ACC112 (cell line): ENCODE results near the gene FOXL3.
"Not testable (repeated sequence)": the region's sequence is repeated elsewhere in the genome, so short reads cannot be mapped to it uniquely, and the experiment has no call there.

Experiments
- H2AFZ ChIP-seq: fragments of 200-600 bp; sonication (generic); one replicate; pipeline ENCODE4 v1.6.0; 2017; ENCODE audit warnings: antibody characterized with exemption, low read length; ENCODE audit not compliant: unreplicated experiment
- H3K27ac ChIP-seq: fragments of 200-600 bp; sonication (generic); 2 replicates; pipeline ENCODE4 v1.5.1; 2014; ENCODE audit warnings: low read depth, mild to moderate bottlenecking, antibody characterized with exemption, low read length, moderate library complexity
- H3K27me3 ChIP-seq: fragments of 200-600 bp; sonication (generic); 2 replicates; pipeline ENCODE4 v1.6.1; 2014; ENCODE audit warnings: mild to moderate bottlenecking, antibody characterized with exemption, low read length, moderate library complexity, mixed read lengths; ENCODE audit not compliant: insufficient read depth
- H3K36me3 ChIP-seq: fragments of 200-600 bp; sonication (generic); 2 replicates; pipeline ENCODE4 v1.6.1; 2016; ENCODE audit warnings: mild to moderate bottlenecking, antibody characterized with exemption, low read length, moderate library complexity, mixed read lengths; ENCODE audit not compliant: insufficient read depth
- H3K4me1 ChIP-seq: fragments of 200-600 bp; sonication (generic); one replicate; pipeline ENCODE4 v1.6.1; 2016; ENCODE audit warnings: low read length, mixed read lengths; ENCODE audit not compliant: insufficient read depth, unreplicated experiment, control insufficient read depth
- H3K4me3 ChIP-seq: fragments of 200-600 bp; sonication (generic); 2 replicates; pipeline ENCODE4 v1.5.1; 2014; ENCODE audit warnings: mild to moderate bottlenecking, low read depth, low read length
- H3K79me2 ChIP-seq: fragments of 200-600 bp; sonication (generic); one replicate; pipeline ENCODE4 v1.6.0; 2016; ENCODE audit warnings: low read length; ENCODE audit not compliant: control insufficient read depth, unreplicated experiment, insufficient read depth

The FOXL3 gene

GRCh38 chr7:289756-290553 lies at the start of gene FOXL3:
Gene FOXL3 (plus strand): TSS chr7:290170. CDS start chr7:290170, 0 bp downstream.
- peaks cover 93% of the 10 kb centered on the region for H3K27me3 ChIP-seq
- no peak within 1 kb of the TSS for H3K4me3 ChIP-seq
- no peaks in the 10 kb centered on the region for H3K36me3 ChIP-seq
- no peak within 1 kb of the TSS for H2AFZ ChIP-seq
- no peaks in the 10 kb centered on the region for H3K4me1 ChIP-seq
- no peaks in the 10 kb centered on the region for H3K79me2 ChIP-seq
- H3K27ac ChIP-seq: no peak within 1 kb of the TSS

- no peak overlapping the region for H3K27ac ChIP-seq
- H3K79me2 ChIP-seq: peaks cover 17% of the 10 kb centered on the region
- H2AFZ ChIP-seq: no peak overlapping the region
- no peak overlapping the region for H3K4me3 ChIP-seq
- no peaks in the 10 kb centered on the region for H3K27me3 ChIP-seq
- peaks cover 12% of the 10 kb centered on the region; the same call in 1 of the 2 replicates for H3K36me3 ChIP-seq
- H3K4me1 ChIP-seq: no peaks in the 10 kb centered on the region
Measured at GRCh38 chr7:240887-241421, 49.0 kb upstream of the FOXL3 start.

DNA sequence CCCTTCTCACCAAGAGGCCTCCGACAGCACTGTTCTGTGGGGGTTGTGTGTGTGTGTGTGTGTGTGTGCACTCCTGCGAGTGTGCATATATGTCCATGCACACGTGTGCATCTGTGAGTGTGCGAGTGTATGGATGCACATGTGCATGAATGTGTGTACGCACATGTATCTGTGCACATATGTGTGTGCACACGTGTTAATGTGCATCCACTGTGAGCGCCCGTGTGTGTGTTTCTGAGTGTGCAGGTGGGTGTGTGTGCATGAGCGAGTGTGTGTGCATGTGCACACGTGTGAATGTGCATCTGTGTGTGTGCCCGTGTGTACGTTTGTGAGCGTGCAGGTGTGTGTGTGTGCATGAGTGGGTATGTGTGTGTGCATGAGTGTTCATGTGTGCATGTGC lies 48.5 kb upstream of the FOXL3 start:
- no peaks in the 10 kb centered on the region for H3K4me1 ChIP-seq
- H3K4me3 ChIP-seq: no peak overlapping the region
- H3K27me3 ChIP-seq: no peaks in the 10 kb centered on the region
- H2AFZ ChIP-seq: no peak overlapping the region
- H3K79me2 ChIP-seq: peaks cover 17% of the 10 kb centered on the region
- no peak overlapping the region for H3K27ac ChIP-seq
- H3K36me3 ChIP-seq: peaks cover 7% of the 10 kb centered on the region; the same call in 1 of the 2 replicates

DNA sequence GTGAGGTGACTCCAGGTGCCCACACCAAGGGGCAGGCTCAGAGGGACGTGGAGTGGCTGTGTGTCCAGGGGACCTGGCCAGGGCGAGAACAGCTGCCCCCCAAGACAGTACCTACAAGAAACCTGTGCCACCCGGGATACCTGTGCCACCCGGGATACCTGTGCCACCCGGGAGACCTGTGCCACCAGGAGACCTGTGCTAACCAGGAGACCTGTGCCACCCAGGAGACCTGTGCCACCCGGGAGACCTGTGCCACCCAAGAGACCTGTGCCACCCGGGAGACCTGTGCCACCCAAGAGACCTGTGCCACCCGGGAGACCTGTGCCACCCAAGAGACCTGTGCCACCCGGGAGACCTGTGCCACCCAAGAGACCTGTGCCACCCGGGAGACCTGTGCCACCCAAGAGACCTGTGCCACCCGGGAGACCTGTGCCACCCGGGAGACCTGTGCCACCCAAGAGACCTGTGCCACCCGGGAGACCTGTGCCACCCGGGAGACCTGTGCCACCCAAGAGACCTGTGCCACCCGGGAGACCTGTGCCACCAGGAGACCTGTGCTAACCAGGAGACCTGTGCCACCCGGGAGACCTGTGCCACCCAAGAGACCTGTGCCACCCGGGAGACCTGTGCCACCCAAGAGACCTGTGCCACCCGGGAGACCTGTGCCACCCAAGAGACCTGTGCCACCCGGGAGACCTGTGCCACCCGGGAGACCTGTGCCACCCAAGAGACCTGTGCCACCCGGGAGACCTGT lies 47.0 kb upstream of the FOXL3 start:
- H3K4me1 ChIP-seq, H3K36me3 ChIP-seq, H3K4me3 ChIP-seq, H3K27ac ChIP-seq, H3K27me3 ChIP-seq, H2AFZ ChIP-seq, H3K79me2 ChIP-seq: not testable (repeated sequence)

- not testable (repeated sequence) for H2AFZ ChIP-seq, H3K4me3 ChIP-seq, H3K27me3 ChIP-seq, H3K79me2 ChIP-seq, H3K36me3 ChIP-seq, H3K27ac ChIP-seq, H3K4me1 ChIP-seq
Measured at GRCh38 chr7:243580-243978, 46.4 kb upstream of the FOXL3 start.

GRCh38 chr7:244974-245373 lies 45.0 kb upstream of the FOXL3 start:
- no peak overlapping the region for H3K4me3 ChIP-seq
- peaks cover 8% of the 10 kb centered on the region for H3K79me2 ChIP-seq
- H2AFZ ChIP-seq: no peak overlapping the region
- H3K27me3 ChIP-seq: no peaks in the 10 kb centered on the region
- no peak overlapping the region for H3K27ac ChIP-seq
- no peaks in the 10 kb centered on the region for H3K4me1 ChIP-seq
- peaks cover 19% of the 10 kb centered on the region for H3K36me3 ChIP-seq

DNA sequence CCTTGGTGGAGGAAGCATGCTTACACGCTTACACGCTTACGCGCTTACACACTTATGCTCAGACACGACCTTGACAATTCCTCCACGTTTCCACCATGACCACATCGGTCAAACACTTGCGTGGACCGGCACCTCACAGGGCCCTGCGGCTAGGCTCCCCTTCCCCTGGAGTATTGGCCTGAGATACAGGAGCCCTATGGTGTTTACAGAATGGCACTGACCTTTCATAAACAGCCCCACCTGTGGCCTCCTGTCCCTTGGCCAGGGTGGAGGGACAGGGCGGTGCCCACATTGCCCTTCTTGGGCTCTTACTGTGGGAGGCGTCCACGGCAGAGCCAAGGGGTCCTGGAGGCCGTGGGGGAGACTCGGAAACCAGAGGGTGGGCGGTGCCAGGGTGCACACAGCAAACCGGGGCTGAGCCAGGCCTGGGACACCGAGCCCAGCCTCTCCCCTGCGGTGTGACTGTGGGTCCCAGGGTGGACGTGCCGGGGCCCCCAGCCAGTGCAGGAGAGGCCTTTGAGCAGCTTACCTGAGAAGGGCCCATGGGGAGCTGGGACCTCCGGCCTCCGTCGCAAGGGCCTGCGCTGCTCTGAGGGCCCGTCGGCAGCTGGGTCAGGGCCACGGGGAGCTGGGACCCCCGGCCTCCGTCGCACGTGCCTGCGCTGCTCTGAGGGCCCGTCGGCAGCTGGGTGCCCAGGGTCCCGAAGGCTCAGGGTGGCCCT lies 44.2 kb upstream of the FOXL3 start:
- Histone ChIP-seq H3K27me3 (no peaks in the 10 kb centered on the region), H3K4me1 (no peaks in the 10 kb centered on the region), H3K36me3 (peaks cover 26% of the 10 kb centered on the region), H3K4me3 (no peak overlapping the region), H3K79me2 (peaks cover 3% of the 10 kb centered on the region), H3K27ac (no peak overlapping the region), H2AFZ (no peak overlapping the region)

GRCh38 chr7:246451-246850 lies 43.5 kb upstream of the FOXL3 start:
- no peak overlapping the region for H3K4me3 ChIP-seq
- H2AFZ ChIP-seq: no peak overlapping the region
- peaks cover 33% of the 10 kb centered on the region for H3K36me3 ChIP-seq
- H3K27ac ChIP-seq: no peak overlapping the region
- H3K27me3 ChIP-seq: no peaks in the 10 kb centered on the region
- peaks cover 3% of the 10 kb centered on the region for H3K79me2 ChIP-seq
- no peaks in the 10 kb centered on the region for H3K4me1 ChIP-seq

GRCh38 chr7:247181-247580 lies 42.8 kb upstream of the FOXL3 start:
- H3K27ac ChIP-seq: no peak overlapping the region
- no peak overlapping the region for H2AFZ ChIP-seq
- H3K4me1 ChIP-seq: no peaks in the 10 kb centered on the region
- peaks cover 41% of the 10 kb centered on the region for H3K36me3 ChIP-seq
- H3K79me2 ChIP-seq: peaks cover 3% of the 10 kb centered on the region
- H3K27me3 ChIP-seq: no peaks in the 10 kb centered on the region
- no peak overlapping the region for H3K4me3 ChIP-seq

DNA sequence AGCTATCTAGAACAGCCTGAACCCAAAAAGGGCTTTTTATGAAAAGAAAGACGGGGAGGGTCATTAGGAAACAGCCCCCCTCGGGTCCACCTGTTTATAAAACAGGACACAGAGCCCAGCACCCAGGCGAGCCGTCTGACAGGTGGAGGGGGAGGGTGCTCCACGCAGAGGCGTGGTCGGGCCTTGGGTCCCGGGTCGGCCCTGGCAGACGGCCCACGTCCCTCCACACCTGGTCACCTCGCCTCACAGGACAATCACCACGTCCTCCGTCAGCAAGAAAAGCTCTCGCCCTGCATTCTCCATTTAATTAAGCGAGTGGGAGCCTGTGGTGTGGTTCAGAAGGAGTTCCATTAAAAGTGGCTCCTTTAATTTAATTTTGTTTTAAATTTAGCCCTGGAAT lies 42.3 kb upstream of the FOXL3 start:
- Histone ChIP-seq H3K79me2 (peaks cover 3% of the 10 kb centered on the region), H3K4me1 (no peaks in the 10 kb centered on the region), H3K27me3 (no peaks in the 10 kb centered on the region), H2AFZ (no peak overlapping the region), H3K4me3 (no peak overlapping the region), H3K36me3 (peaks cover 45% of the 10 kb centered on the region), H3K27ac (no peak overlapping the region)
